ENCODE data around the gene UNC5A.

Gene UNC5A

DNA sequence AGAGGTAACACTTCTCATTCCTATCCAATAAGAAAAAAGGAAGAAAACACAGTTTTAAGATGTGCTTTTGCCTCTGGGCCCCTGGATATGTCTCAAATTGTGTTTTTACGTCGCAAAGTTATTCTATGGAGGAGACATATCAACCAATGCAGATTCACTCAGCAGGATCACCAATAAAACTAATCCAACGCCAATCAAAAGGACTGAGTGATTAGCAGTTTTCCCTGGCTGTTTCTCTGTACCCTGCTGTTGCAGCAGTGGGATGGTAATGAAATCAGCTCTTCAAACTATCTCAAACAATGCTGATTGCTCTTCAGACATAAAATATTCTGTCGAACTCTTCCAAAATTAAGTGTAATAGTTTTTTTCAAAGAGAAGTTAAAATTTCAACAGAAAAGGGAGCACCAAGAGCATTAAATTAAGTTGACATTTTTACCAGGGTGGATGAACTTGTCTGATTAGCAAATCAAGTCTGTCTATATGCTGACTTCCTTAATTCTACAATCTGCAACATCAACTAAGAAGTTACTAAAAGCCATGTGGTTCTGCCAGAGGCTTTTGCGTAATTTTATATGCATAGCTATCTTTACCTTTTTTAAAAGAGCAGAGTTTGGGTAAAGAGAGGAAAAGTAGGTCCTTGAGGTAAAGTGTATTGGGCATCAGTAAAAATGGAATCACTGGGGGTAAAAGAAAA is 98.5 kb downstream of the UNC5A start:
- Histone ChIP-seq H3K4me1 (ENCODE audit: control insufficient read depth in 1 of 2, insufficient read depth in 2 of 2, low read length in 2 of 2) (no peaks in the 10 kb centered on the region), H3K4me3 (ENCODE audit: low read depth, low read length) (no peak overlapping the region), H2BK120ac (ENCODE audit: insufficient read depth, low read length, poor library complexity) (no peak overlapping the region), H3K79me1 (ENCODE audit: low read length) (no peaks in the 10 kb centered on the region), H2BK5ac (ENCODE audit: low read depth, low read length, poor library complexity) (no peak overlapping the region), H4K91ac (ENCODE audit: low read depth, low read length) (no peak overlapping the region), H3K4me2 (ENCODE audit: low read length) (no peak overlapping the region), H3K23ac (ENCODE audit: low read length) (no peak overlapping the region), H3K9ac (ENCODE audit: low read length) (no peak overlapping the region), H4K12ac (ENCODE audit: low read depth, low read length) (no peak overlapping the region), H3K36me3 (ENCODE audit: control insufficient read depth in 1 of 2, insufficient read depth in 2 of 2, low read length in 2 of 2) (peaks cover 6 to 27% of the 10 kb centered on the region in 2 experiments), H2AK5ac (ENCODE audit: low read length) (no peak overlapping the region), H3K9me3 (ENCODE audit: insufficient read depth, low read depth, low read length) (no peaks in the 10 kb centered on the region), H4K8ac (ENCODE audit: low read depth, low read length) (no peak overlapping the region), H3K14ac (ENCODE audit: low read length) (no peak overlapping the region), H3K18ac (ENCODE audit: low read length) (no peak overlapping the region), H3K79me2 (ENCODE audit: control insufficient read depth, insufficient read depth, low read length, poor library complexity) (no peaks in the 10 kb centered on the region), H3K27ac (ENCODE audit: low read depth, low read length) (no peak overlapping the region), H3K27me3 (ENCODE audit: insufficient read depth, low read length) (no peaks in the 10 kb centered on the region), H2BK12ac (ENCODE audit: low read length) (no peak overlapping the region), H3K4ac (ENCODE audit: low read depth, low read length) (no peak overlapping the region), H2AFZ (ENCODE audit: insufficient read depth, low read length, poor library complexity) (no peak overlapping the region)
- DNase-seq: no peak
- no CpG with 5 or more reads among the region's 5 CpGs for WGBS (ENCODE audit: extremely low coverage, insufficient coverage, insufficient read length)

- no CpG with 5 or more reads among the region's 2 CpGs for WGBS (ENCODE audit: extremely low coverage, insufficient coverage, insufficient read length)
- H3K18ac ChIP-seq (ENCODE audit: low read length): no peak overlapping the region
- H4K91ac ChIP-seq (ENCODE audit: low read depth, low read length): no peak overlapping the region
- no peak for DNase-seq
- H4K8ac ChIP-seq (ENCODE audit: low read depth, low read length): no peak overlapping the region
- no peak overlapping the region for H3K4me3 ChIP-seq (ENCODE audit: low read depth, low read length)
- no peak overlapping the region for H3K4me2 ChIP-seq (ENCODE audit: low read length)
- H3K79me1 ChIP-seq (ENCODE audit: low read length): no peaks in the 10 kb centered on the region
- no peaks in the 10 kb centered on the region for H3K9me3 ChIP-seq (ENCODE audit: insufficient read depth, low read depth, low read length)
- H3K4ac ChIP-seq (ENCODE audit: low read depth, low read length): no peak overlapping the region
- H3K79me2 ChIP-seq (ENCODE audit: control insufficient read depth, insufficient read depth, low read length, poor library complexity): no peaks in the 10 kb centered on the region
- H3K23ac ChIP-seq (ENCODE audit: low read length): no peak overlapping the region
- no peaks in the 10 kb centered on the region for H3K4me1 ChIP-seq (ENCODE audit: control insufficient read depth in 1 of 2, insufficient read depth in 2 of 2, low read length in 2 of 2)
- H4K12ac ChIP-seq (ENCODE audit: low read depth, low read length): no peak overlapping the region
- H3K9ac ChIP-seq (ENCODE audit: low read length): no peak overlapping the region
- H3K14ac ChIP-seq (ENCODE audit: low read length): no peak overlapping the region
- H3K27ac ChIP-seq (ENCODE audit: low read depth, low read length): no peak overlapping the region
- no peak overlapping the region for H2AFZ ChIP-seq (ENCODE audit: insufficient read depth, low read length, poor library complexity)
- H3K27me3 ChIP-seq (ENCODE audit: insufficient read depth, low read length): no peaks in the 10 kb centered on the region
- peaks cover 3% of the 10 kb centered on the region in 2 experiments for H3K36me3 ChIP-seq (ENCODE audit: control insufficient read depth in 1 of 2, insufficient read depth in 2 of 2, low read length in 2 of 2)
- no peak overlapping the region for H2BK12ac ChIP-seq (ENCODE audit: low read length)
- H2AK5ac ChIP-seq (ENCODE audit: low read length): no peak overlapping the region
- no peak overlapping the region for H2BK120ac ChIP-seq (ENCODE audit: insufficient read depth, low read length, poor library complexity)
- H2BK5ac ChIP-seq (ENCODE audit: low read depth, low read length, poor library complexity): no peak overlapping the region
Observed at GRCh38 chr5:176912115-176912514, 101.8 kb downstream of the UNC5A start.

DNA sequence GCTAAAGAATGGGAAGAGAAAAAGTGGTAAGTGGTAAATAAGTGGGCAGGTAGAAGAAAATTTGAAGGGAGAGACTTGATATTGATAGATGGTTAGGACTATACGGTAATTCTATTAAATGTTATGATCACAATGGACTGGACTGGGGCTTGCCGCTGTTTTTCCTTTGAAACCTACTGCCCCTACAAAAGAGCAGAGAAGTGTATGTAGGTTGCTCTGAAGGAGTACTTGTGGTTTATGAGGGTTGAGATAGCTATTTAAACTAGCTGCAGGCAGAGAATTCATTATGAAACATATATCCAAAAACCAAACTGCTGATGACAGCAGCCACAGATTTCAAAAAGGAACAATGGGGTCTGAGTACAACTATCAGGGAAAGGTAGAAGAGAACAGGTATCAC is 105.5 kb downstream of the UNC5A start:
- Histone ChIP-seq H3K14ac (ENCODE audit: low read length) (no peak overlapping the region), H3K18ac (ENCODE audit: low read length) (no peak overlapping the region), H2AK5ac (ENCODE audit: low read length) (no peak overlapping the region), H3K9ac (ENCODE audit: low read length) (no peak overlapping the region), H4K91ac (ENCODE audit: low read depth, low read length) (no peak overlapping the region), H2AFZ (ENCODE audit: insufficient read depth, low read length, poor library complexity) (no peak overlapping the region), H3K4me2 (ENCODE audit: low read length) (no peak overlapping the region), H2BK5ac (ENCODE audit: low read depth, low read length, poor library complexity) (no peak overlapping the region), H2BK120ac (ENCODE audit: insufficient read depth, low read length, poor library complexity) (no peak overlapping the region), H4K8ac (ENCODE audit: low read depth, low read length) (no peak overlapping the region), H3K23ac (ENCODE audit: low read length) (no peak overlapping the region), H3K9me3 (ENCODE audit: insufficient read depth, low read depth, low read length) (no peaks in the 10 kb centered on the region), H3K36me3 (ENCODE audit: control insufficient read depth in 1 of 2, insufficient read depth in 2 of 2, low read length in 2 of 2) (no peaks in the 10 kb centered on the region), H3K4ac (ENCODE audit: low read depth, low read length) (no peak overlapping the region), H3K79me1 (ENCODE audit: low read length) (no peaks in the 10 kb centered on the region), H3K4me3 (ENCODE audit: low read depth, low read length) (no peak overlapping the region), H3K4me1 (ENCODE audit: control insufficient read depth in 1 of 2, insufficient read depth in 2 of 2, low read length in 2 of 2) (no peaks in the 10 kb centered on the region), H3K79me2 (ENCODE audit: control insufficient read depth, insufficient read depth, low read length, poor library complexity) (no peaks in the 10 kb centered on the region), H3K27ac (ENCODE audit: low read depth, low read length) (no peak overlapping the region), H2BK12ac (ENCODE audit: low read length) (no peak overlapping the region), H3K27me3 (ENCODE audit: insufficient read depth, low read length) (no peaks in the 10 kb centered on the region), H4K12ac (ENCODE audit: low read depth, low read length) (no peak overlapping the region)
- DNase-seq: no peak
- no CpG with 5 or more reads among the region's 2 CpGs for WGBS (ENCODE audit: extremely low coverage, insufficient coverage, insufficient read length)

DNA sequence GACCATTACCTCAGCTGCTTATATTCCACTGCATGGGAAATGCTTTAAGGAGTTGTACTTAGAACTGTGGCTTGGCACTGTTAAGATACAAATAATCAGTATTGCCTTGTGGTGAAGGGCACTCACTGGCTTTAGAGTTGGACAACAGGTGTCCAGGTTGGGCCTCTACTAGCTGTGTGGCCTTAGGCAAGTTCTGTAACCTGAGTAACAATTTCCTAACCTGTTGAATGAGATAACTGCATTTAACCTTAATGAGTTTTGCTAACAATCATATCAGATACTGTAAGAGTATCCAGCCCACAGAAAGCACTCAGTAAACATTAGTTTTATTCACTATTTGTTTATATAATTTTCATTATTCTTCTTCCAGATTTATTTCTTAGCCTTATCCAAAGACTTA is 106.0 kb downstream of the UNC5A start:
- H3K27me3 ChIP-seq (ENCODE audit: insufficient read depth, low read length): no peaks in the 10 kb centered on the region
- no peak overlapping the region for H4K91ac ChIP-seq (ENCODE audit: low read depth, low read length)
- H3K4me2 ChIP-seq (ENCODE audit: low read length): no peak overlapping the region
- H3K14ac ChIP-seq (ENCODE audit: low read length): no peak overlapping the region
- H3K36me3 ChIP-seq (ENCODE audit: control insufficient read depth in 1 of 2, insufficient read depth in 2 of 2, low read length in 2 of 2): no peaks in the 10 kb centered on the region
- no peak overlapping the region for H3K18ac ChIP-seq (ENCODE audit: low read length)
- no peaks in the 10 kb centered on the region for H3K79me1 ChIP-seq (ENCODE audit: low read length)
- H2BK5ac ChIP-seq (ENCODE audit: low read depth, low read length, poor library complexity): no peak overlapping the region
- no peak overlapping the region for H2AFZ ChIP-seq (ENCODE audit: insufficient read depth, low read length, poor library complexity)
- no peak overlapping the region for H3K9ac ChIP-seq (ENCODE audit: low read length)
- H2AK5ac ChIP-seq (ENCODE audit: low read length): no peak overlapping the region
- H4K12ac ChIP-seq (ENCODE audit: low read depth, low read length): no peak overlapping the region
- no peaks in the 10 kb centered on the region for H3K79me2 ChIP-seq (ENCODE audit: control insufficient read depth, insufficient read depth, low read length, poor library complexity)
- H3K9me3 ChIP-seq (ENCODE audit: insufficient read depth, low read depth, low read length): no peaks in the 10 kb centered on the region
- H4K8ac ChIP-seq (ENCODE audit: low read depth, low read length): no peak overlapping the region
- no peak overlapping the region for H3K4ac ChIP-seq (ENCODE audit: low read depth, low read length)
- no peak for DNase-seq
- H3K4me3 ChIP-seq (ENCODE audit: low read depth, low read length): no peak overlapping the region
- no peak overlapping the region for H2BK120ac ChIP-seq (ENCODE audit: insufficient read depth, low read length, poor library complexity)
- no peak overlapping the region for H2BK12ac ChIP-seq (ENCODE audit: low read length)
- H3K4me1 ChIP-seq (ENCODE audit: control insufficient read depth in 1 of 2, insufficient read depth in 2 of 2, low read length in 2 of 2): no peaks in the 10 kb centered on the region
- H3K23ac ChIP-seq (ENCODE audit: low read length): no peak overlapping the region
- H3K27ac ChIP-seq (ENCODE audit: low read depth, low read length): no peak overlapping the region

Data from trophoblast cell (in vitro differentiated cells and primary cell).